ENCODE data around the gene KRT72.

- TF ChIP-seq CTCF (conservative IDR thresholded peaks at IDR 0.05; ENCODE audit: low read length) = no peak
- TF ChIP-seq EZH2phosphoT487 (IDR thresholded peaks at IDR 0.05; ENCODE audit: borderline replicate concordance) = no peak
Measured at GRCh38 chr12:52601671-52602070, 408 bp upstream of the KRT72 start.

All from Loucy (cell line).